ENCODE data around the gene POLG.

The POLG gene

GRCh38 chr15:89370120-89370977 lies 35.7 kb upstream of the POLG start:
- FAIRE-seq: no peak

- FAIRE-seq: no peak
Observed at GRCh38 chr15:89369341-89369947, 34.8 kb upstream of the POLG start.

DNA sequence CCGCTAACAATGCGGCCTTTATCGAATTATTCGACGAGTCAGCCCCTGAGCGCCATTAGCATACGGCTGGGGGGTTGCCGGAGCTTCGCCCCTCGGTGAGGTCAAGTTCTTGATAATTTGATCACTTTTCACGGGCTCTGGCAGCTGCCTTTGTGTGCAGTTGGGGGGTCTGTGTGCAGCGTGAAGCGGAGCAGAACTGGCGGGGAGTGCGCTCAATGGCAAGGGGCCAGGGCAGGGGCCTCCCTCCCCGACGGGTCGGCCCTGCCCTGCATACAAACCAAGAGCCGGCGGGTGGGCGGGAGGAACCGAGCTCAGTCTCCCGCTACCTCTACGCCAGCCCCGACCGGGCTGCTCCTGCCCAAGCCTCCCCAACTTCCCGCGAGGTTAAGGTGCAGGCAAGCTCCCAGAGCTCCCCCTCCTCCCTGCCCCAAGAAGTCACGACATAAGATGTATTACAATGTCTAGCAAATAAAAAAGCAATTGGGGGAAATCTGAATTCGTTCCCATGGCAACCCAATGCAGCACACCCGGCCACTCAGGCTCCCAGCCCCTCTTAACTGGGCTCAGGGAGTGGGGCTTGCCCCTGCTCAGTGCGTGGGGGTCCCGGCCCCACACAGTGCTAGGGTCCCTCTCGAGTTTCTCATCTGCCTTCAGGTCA lies 34.1 kb upstream of the POLG start:
- FAIRE-seq: no peak

DNA sequence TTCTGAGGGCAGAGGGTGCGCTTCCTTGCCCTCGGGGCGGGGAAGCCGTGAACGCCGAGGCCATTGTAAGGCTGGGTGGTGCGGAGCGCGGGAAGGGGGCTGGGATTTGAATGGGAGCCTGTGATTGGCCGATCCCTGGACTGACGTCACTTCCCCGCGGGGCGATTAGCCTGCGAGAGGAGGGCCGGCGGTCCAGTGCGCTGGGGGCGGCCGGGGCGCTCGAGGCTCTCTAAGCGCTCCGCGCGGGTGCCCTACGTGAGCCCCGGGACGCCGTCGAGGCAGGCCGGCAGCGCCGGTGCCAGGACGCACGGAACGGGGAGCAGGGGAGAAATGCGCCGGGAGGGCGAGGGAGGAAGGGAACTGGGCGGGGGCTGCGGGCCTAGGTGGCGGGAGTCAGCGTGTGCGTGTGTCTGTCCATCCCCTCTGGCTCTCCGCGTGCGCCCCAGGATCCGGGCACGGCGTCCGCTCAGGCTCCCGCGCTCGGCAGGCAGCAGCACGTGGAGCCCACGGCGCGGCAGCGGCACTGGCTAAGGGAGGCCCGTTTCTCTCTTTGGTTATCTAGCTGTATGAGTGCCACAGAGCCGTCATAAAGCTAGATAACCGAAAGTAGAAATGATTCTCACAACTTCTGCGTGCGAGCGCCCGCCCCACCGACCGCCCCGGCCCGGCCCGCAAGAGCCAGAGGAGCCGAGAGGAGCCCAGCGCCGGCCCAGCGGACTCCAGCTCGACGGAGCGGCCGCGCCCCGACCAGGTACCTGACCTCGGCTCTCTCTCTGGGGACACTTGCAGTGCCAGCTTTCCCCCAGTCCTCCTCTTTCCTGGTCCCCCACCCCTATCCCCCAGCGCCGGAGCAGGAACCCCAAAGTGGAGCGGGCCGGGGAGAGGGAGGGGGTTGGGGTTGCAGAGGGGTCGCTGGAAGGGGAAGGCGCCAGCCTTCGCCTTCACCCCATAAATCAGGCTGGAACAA lies 33.1 kb upstream of the POLG start:
- no peak for FAIRE-seq

DNA sequence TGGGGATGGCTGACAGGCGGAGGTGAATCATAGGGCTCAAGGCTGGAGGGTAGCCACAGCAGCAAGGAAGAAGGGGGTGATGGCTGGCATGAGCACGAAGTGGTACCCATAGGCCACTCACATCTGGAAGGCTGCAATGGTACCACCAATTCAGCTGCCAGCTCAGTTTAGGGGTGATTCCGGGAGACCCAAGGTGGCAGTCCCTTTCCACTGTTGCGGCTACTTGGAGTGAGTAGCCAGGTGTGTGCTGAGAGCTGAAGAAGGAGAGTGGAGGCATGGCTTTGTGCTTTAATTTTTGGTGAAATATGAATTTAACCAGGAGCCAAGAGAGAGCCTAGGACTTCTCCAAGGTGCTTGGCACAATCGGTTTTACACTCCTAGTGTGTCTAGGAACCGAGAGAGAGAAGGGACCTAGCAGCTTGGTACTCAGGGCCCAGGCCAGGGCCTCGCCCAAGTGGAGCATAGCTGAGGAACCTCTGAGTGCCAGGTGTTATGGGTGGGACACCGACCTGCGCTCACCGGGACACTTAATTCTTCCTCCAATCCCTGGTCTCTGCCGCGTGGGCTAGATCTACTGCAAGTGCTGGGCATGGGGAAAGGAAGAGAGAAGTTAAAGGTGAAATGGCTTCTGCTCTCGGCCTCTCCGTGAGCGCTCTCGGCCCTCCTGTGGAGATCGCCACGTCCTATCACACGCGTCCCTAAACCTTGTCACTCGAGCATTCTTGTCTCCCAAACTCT lies 32.2 kb upstream of the POLG start:
- no peak for FAIRE-seq

DNA sequence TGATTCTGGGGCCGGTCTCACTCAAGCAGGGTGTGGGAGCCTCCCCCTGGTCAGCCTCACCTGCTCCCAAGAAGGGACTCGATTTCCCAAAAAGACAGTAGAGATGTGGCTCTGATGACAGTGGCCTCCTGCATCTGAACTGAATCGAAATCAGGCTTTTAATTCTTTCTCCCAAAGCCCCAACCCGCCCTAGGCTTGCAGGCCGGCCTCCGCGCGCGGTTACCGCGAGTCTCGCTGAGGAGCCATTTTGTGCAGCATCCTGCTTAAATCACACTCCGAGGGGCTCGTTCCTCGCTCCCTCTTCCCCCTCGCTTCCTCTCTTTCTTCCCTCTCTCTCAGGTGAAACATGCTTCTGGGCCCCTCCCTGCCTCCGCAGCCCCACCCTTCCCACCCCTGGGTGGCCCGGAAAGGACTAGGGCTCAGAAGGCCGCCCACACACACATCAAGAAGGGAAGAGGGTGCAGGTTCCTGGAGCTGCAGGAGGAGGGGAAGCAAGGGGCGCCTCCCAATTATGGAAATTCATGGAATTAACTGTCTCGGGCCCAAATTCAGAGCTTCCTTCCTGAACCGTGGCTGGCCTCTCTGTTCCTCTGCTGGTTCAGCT lies 30.9 kb upstream of the POLG start:
- no peak for FAIRE-seq

GRCh38 chr15:89364741-89365450 lies 30.3 kb upstream of the POLG start:
- FAIRE-seq: no peak

GRCh38 chr15:89364341-89364740 lies 29.7 kb upstream of the POLG start:
- no peak for FAIRE-seq

DNA sequence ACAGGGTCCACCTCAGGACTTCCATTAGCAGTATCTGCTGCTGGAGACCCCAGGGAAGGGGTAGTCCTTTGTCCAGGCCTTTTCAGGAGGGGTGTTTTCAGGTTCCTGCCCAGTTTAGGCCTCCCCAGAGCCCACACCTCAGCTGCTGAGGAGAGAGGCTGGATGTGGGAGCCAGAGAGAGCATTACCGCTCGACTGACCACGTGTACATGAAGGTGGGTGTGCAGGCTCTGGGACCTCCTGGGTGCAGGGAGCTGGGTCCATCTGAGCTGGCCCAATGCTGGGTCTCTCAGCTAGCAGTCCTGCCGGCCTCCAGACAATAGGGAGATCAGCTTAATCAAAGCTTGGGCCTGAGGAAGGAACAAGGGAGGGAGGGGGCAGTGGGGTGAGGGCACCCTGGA lies 29.1 kb upstream of the POLG start:
- no peak for FAIRE-seq

- no peak for FAIRE-seq
Observed at GRCh38 chr15:89363133-89363532, 28.5 kb upstream of the POLG start.

DNA sequence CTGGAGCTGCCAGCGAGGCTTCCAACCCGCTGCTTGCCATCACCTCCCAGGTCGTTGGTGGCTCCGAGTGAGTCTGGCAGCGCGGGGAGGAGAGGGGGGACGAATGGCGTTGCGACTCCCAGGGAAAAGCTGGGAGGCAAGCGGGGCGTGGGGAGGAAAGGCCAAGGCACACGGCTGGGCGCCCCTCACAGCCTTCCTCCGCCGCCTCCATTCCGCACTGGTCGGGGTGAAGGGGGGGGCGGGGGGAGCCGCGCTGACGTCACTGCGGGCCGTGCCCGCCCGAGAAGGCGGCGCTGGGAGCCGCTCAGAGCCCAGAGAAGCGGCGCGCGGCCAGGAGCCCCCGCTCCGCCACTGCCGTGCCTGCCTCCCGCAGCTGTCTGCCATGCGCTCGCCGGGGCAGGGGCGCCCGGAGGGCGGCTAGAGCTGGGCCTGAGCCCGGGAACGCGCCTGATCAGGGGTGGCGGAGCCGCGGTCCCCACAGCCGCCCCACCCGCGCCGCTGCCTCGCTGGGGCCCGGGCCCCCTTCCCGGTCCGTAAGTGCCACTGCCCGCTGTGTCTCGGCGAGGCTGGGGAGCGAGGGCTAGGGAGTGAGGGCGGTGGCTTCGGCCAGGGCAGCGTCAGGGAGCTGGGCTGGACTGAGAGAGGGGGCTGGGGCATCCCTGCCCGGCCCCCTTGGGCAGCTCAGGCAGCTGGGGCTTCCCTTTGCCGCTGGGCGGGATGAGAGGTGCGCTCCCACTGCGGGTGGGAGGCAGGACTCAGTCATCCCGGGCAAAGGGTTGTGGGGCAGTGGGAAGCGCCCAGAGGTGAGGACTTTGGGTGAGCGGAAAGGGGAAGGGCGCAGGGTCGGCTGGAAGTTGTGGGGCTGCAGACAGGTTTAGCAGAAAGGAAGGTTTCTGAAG lies 27.8 kb upstream of the POLG start:
- FAIRE-seq: no peak

- no peak for FAIRE-seq
Observed at GRCh38 chr15:89361451-89362202, 27.0 kb upstream of the POLG start.

DNA sequence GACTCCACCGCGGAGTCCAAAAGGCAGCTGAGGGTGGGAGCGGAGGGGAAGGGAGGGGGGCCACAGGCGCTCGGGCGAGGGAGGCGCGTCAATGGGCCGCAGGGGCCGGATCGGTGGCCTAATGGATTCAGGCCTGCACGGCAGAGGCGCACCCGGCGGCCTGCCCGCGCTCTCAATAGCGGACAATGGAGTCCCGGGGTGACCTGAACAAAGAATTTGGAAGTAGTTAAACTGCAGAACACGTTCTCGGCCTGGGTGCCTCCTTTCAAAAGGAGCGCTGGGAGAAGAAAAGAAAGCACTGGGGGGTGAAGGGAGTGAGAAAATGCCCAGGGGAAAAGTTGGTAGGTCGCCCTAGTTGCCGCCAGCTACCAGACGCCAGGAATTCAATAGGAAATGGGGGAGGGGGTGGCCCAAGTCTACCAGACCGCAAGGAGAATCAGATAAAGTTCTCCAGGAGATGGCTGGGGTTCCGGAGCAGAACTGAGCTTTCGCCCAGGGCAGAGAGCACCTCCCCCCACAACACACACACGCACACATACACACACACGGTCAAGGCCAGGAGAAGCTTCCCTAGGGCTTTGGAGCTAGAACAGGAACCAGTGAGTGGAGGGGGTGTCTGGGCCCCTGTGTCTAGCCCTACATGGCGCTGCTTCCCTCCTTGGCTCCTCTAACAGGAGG lies 25.8 kb upstream of the POLG start:
- FAIRE-seq: no peak

GRCh38 chr15:89359471-89360293 lies 25.1 kb upstream of the POLG start:
- no peak for FAIRE-seq

DNA sequence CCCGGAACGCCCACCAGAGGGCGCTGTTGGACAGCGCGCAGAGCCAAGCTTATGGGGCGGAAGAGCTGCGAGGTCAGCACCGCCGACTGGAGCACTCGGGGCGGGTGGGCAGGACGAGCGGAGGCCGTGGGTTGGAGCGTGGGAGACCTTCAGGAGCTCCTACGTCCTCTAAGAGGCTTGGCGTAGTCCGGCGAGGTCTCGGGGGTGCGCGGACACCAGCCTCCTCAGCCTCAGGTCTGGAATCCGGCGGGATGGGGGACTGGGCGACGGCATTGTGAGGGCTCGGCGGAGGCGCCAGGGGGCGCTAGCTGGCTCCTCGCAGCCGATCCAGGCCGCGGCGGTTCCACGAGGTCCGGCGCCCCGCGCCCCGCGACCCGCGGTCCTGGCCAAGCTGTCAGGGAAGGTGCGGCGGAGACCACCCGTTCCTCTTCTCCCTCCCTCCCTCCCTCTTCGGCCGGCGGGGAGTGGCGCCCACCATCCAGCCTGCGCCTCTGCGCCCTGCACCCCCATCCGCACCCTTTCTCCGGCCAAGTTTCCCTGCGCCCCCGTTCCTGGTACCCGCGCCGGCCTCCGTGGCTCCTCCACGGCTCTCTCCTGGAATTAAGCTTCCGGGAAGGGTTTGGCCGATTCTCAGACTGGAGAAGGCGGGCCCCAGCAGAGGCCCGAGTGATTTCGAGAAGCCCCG lies 24.3 kb upstream of the POLG start:
- no peak for FAIRE-seq

DNA sequence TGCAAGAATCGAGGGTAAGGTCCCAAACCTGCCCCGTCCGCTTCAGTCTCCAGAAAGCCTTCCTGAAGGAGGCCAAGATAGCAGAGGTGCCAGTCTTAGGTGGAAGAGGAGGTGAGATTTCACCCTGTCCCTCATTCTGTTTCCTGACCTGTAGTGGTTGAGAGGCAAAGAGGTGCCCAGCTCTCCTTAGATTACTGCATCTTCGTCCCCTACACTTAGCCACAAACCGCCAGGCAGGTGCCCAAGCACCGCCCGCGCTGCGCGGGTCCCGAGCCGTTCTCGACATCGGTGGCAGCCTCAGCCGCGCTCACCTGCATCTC lies 23.8 kb upstream of the POLG start:
- FAIRE-seq: no peak

DNA sequence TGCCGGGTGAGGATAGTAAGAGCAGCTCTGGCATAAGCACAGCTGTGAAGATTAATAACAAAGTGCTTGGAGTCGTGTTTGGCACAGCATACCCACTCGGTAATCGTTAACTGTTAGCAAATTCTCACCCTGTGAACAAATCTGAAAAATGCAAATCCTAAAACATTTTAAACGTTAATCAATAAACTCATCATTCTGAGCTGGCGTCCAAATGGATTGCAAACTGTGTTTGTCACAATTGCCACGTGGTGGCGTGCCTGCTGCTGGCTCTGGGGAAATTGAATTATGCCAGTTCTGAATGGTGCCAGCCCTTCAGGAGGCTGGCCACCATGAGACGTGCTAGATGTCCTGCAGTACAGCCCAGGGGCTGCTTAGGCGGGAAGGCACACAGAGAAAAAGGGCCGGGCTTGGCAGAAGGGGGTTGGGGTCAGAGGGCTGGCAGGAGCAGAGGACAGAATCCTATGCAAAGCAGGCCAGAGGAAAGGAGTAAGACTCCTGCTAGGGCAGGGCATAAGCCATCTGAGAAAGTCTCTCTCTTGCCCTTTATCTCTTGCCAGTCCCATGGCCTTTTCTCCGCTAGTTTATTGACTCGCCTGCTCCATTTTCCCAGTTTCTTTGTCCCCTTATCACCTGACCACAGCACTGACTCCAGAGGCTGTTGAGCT lies 22.1 kb upstream of the POLG start:
- no peak for FAIRE-seq

All from islet of Langerhans (tissue), 1 donor.